Fibroblast of lung (primary cell): ENCODE results near the gene KIF6. TPM values are rescaled to one million over a fixed set of nuclear protein-coding genes. Genes with fewer than 3 reads are reported as not detected.
"Not testable (repeated sequence)": the region's sequence is repeated elsewhere in the genome, so short reads cannot be mapped to it uniquely, and the experiment has no call there.

Experiments used
- DNase-seq, 2 donors: peaks; one replicate each; pipeline versions ENCODE4 v3.0.0 to v3.0.0-alpha.2; 2010; ENCODE audit warnings: low read depth in 2 of 2
- H2AFZ ChIP-seq: 2 replicates; pipeline ENCODE4 v1.5.1; 2012; ENCODE audit warnings: low read length, control low read depth, inconsistent platforms
- H3K27ac ChIP-seq: 2 replicates; pipeline ENCODE4 v1.5.1; 2011; ENCODE audit warnings: low read length, control low read depth; ENCODE audit not compliant: insufficient read depth
- H3K27me3 ChIP-seq: 2 replicates; pipeline ENCODE4 v1.5.1; 2011; ENCODE audit warnings: mild to moderate bottlenecking, low read length; ENCODE audit not compliant: control insufficient read depth, insufficient read depth
- H3K36me3 ChIP-seq: 2 replicates; pipeline ENCODE4 v1.5.1; 2011; ENCODE audit warnings: low read length; ENCODE audit not compliant: control insufficient read depth, insufficient read depth
- H3K4me1 ChIP-seq: 2 replicates; pipeline ENCODE4 v1.5.1; 2011; ENCODE audit warnings: low read length; ENCODE audit not compliant: control insufficient read depth, insufficient read depth; ENCODE audit errors: extremely low read depth
- H3K4me2 ChIP-seq: 2 replicates; pipeline ENCODE4 v1.5.1; 2011; ENCODE audit warnings: low read length, control low read depth; ENCODE audit not compliant: insufficient read depth; ENCODE audit errors: extremely low read depth
- H3K4me3 ChIP-seq, 4 experiments: fragments of 200-600 bp in 1 of 4; sonication (generic) in 1 of 4; replicated peaks in 1 of 4; 2 replicates each; pipeline ENCODE4 v1.5.1; 2011 to 2016; ENCODE audit warnings: low read length in 4 of 4, low read depth in 3 of 4, mild to moderate bottlenecking in 3 of 4, control low read depth in 2 of 4, inconsistent platforms in 1 of 4, mixed read lengths in 1 of 4; ENCODE audit not compliant: insufficient read depth in 1 of 4; ENCODE audit errors: control extremely low read depth in 1 of 4
- H3K79me2 ChIP-seq: 2 replicates; pipeline ENCODE4 v1.5.1; 2012; ENCODE audit warnings: mild to moderate bottlenecking, low read length, inconsistent platforms; ENCODE audit not compliant: control insufficient read depth, insufficient read depth
- H3K9ac ChIP-seq: 2 replicates; pipeline ENCODE4 v1.5.1; 2011; ENCODE audit warnings: mild to moderate bottlenecking, low read length, control low read depth; ENCODE audit not compliant: insufficient read depth
- H3K9me3 ChIP-seq: 2 replicates; pipeline ENCODE4 v1.5.1; 2012; ENCODE audit warnings: low read depth, low read length; ENCODE audit not compliant: control insufficient read depth, insufficient read depth
- H4K20me1 ChIP-seq: 2 replicates; pipeline ENCODE4 v1.5.1; 2011; ENCODE audit warnings: low read length; ENCODE audit not compliant: control insufficient read depth, insufficient read depth; ENCODE audit errors: extremely low read depth
- EZH2 ChIP-seq: IDR thresholded peaks from 2 replicates; pipeline ENCODE4 v1.5.1; 2012; ENCODE audit warnings: low read length, control low read depth, mild to moderate bottlenecking; ENCODE audit errors: missing control alignments
- polyA plus RNA-seq, 2 donors: library from polyadenylated mRNA; depleted of rRNA in 1 of 2; stranded (reverse) in 1 of 2; unstranded in 1 of 2; fragments of >200 nt; gene quantifications; 2 replicates each; pipeline ENCODE4 v1.2.1, GENCODE V29; 2011 to 2012; ENCODE audit warnings: missing spikeins in 1 of 2
- total RNA-seq: library from RNA; depleted of rRNA; stranded (reverse); fragments of >200 nt; gene quantifications from 2 replicates; pipeline ENCODE4 v1.2.1, GENCODE V29; 2014
- TF ChIP-seq, protein P1 (sequence below), 2 donors: IDR thresholded peaks in 1 of 2; conservative IDR thresholded peaks in 1 of 2; 1 replicate in 1 of 2; 2 replicates in 1 of 2; pipeline ENCODE4 v1.5.1; 2011 to 2012; ENCODE audit warnings: low read length in 2 of 2, control low read depth in 1 of 2, inconsistent platforms in 1 of 2, low read depth in 1 of 2, mild to moderate bottlenecking in 1 of 2

KIF6 gene
- total and polyA plus RNA-seq, 2 donors (not counting 1 experiment from before 2014, with no cell fraction given): 0.24 to 0.83 TPM

DNA sequence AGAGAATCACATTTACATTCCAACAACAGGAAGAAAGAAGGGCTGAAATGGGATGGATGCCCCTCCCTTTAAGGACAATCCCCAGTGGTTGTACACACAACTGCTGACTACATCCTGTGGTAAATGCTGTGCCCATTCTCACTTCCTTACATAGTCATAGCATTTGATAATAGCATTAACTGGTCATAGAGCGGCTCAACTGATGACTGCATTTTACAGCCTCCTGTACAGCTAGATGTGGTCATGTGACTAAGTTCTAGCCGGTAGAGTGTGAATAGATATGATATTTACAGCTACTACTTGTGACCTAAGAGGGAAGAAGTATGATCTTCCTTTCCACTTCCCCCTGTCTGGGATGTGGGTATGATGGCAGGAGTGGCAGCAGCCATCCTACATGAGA is 435.7 kb downstream of the KIF6 start:
- H3K4me2 ChIP-seq: no peak overlapping the region
- no peak for DNase-seq
- H3K4me1 ChIP-seq: no peaks in the 10 kb centered on the region
- H3K27me3 ChIP-seq: no peaks in the 10 kb centered on the region
- H4K20me1 ChIP-seq: no peaks in the 10 kb centered on the region
- H3K9ac ChIP-seq: no peak overlapping the region
- H2AFZ ChIP-seq: no peak overlapping the region
- H3K9me3 ChIP-seq: no peaks in the 10 kb centered on the region
- TF ChIP-seq EZH2: no peak
- TF ChIP-seq, protein P1, sequence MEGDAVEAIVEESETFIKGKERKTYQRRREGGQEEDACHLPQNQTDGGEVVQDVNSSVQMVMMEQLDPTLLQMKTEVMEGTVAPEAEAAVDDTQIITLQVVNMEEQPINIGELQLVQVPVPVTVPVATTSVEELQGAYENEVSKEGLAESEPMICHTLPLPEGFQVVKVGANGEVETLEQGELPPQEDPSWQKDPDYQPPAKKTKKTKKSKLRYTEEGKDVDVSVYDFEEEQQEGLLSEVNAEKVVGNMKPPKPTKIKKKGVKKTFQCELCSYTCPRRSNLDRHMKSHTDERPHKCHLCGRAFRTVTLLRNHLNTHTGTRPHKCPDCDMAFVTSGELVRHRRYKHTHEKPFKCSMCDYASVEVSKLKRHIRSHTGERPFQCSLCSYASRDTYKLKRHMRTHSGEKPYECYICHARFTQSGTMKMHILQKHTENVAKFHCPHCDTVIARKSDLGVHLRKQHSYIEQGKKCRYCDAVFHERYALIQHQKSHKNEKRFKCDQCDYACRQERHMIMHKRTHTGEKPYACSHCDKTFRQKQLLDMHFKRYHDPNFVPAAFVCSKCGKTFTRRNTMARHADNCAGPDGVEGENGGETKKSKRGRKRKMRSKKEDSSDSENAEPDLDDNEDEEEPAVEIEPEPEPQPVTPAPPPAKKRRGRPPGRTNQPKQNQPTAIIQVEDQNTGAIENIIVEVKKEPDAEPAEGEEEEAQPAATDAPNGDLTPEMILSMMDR (conservative IDR thresholded peaks at IDR 0.05 in 1 of 2, IDR thresholded peaks at IDR 0.05 in 1 of 2; ENCODE audit: low read depth in 1 of 2, low read length in 2 of 2): no peak
- no peak overlapping the region for H3K4me3 ChIP-seq
- H3K36me3 ChIP-seq: no peaks in the 10 kb centered on the region
- H3K79me2 ChIP-seq: no peaks in the 10 kb centered on the region
- H3K27ac ChIP-seq: no peak overlapping the region

DNA sequence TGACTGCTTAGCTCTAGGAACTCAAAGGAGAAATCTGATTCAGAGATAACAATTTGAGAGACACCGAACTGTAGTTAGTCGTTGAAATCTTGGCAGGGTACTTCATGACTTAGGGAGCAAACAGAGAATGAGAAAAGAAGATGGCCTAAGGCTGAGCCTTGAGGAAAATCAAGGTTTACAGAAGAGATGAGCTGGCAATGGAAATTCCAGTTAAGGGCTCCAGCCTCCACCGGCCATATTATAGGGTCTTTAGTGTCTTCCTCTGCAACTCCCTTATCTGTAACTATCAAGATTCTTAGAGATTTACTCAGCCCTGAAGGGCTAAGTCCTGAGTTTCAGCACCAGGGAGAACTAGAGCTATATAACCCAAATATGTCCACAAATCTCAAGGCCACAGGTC is 437.6 kb downstream of the KIF6 start:
- no peak overlapping the region for H2AFZ ChIP-seq
- no peaks in the 10 kb centered on the region for H3K27me3 ChIP-seq
- H3K9me3 ChIP-seq: no peaks in the 10 kb centered on the region
- H3K9ac ChIP-seq: no peak overlapping the region
- H3K4me1 ChIP-seq: no peaks in the 10 kb centered on the region
- no peak overlapping the region for H3K4me3 ChIP-seq
- TF ChIP-seq EZH2: no peak
- TF ChIP-seq, protein P1 (conservative IDR thresholded peaks at IDR 0.05 in 1 of 2, IDR thresholded peaks at IDR 0.05 in 1 of 2; ENCODE audit: low read depth in 1 of 2, low read length in 2 of 2): no peak
- no peaks in the 10 kb centered on the region for H3K36me3 ChIP-seq
- H3K79me2 ChIP-seq: no peaks in the 10 kb centered on the region
- H4K20me1 ChIP-seq: no peaks in the 10 kb centered on the region
- H3K27ac ChIP-seq: no peak overlapping the region
- no peak overlapping the region for H3K4me2 ChIP-seq
- no peak for DNase-seq

DNA sequence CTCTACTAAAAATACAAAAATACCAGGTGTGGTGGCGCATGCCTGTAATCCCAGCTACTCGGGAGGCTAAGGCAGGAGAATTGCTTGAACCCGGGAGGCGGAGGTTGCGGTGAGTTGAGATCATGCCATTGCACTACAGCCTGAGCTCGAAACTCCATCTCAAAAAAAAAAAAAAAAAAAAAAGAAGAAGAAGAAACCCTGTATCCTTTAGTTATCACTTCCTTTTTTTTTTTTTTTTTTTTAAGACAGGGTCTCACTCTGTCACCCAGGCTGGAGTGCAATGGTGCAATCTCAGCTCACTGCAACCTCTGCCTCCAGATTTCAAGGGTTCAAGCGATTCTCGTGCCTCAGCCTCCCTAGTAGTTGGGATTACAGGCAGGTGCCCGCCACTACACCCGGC is 438.6 kb downstream of the KIF6 start:
- not testable (repeated sequence) for H4K20me1 ChIP-seq, H3K79me2 ChIP-seq, H2AFZ ChIP-seq, H3K4me1 ChIP-seq, H3K4me3 ChIP-seq, H3K9ac ChIP-seq, H3K9me3 ChIP-seq, H3K4me2 ChIP-seq, H3K36me3 ChIP-seq, DNase-seq, H3K27me3 ChIP-seq, H3K27ac ChIP-seq
